ENCODE measurements around the gene TNIK. TPM values are rescaled to one million over a fixed set of nuclear protein-coding genes. Genes with fewer than 3 reads are reported as not detected.
"Not testable (repeated sequence)": the region's sequence is repeated elsewhere in the genome, so short reads cannot be mapped to it uniquely, and the experiment has no call there.

The TNIK gene
- total RNA-seq, 1 donor from 2014 or later = 1.5 TPM

GRCh38 chr3:171383206-171384018 lies 76.8 kb downstream of the TNIK start:
- no peak overlapping the region for H3K4me3 Mint-ChIP-seq (ENCODE audit: unreplicated experiment)
- H3K27me3 Mint-ChIP-seq (ENCODE audit: unreplicated experiment) = no peaks in the 10 kb centered on the region
- no peak for TF ChIP-seq CTCF (IDR thresholded peaks at IDR 0.05; ENCODE audit: partially characterized antibody, unreplicated experiment)
- no peaks in the 10 kb centered on the region for H3K36me3 Mint-ChIP-seq (ENCODE audit: unreplicated experiment)
- DNase-seq = no peak
- H3K9me3 Mint-ChIP-seq (ENCODE audit: unreplicated experiment) = no peaks in the 10 kb centered on the region
- H3K4me1 Mint-ChIP-seq (ENCODE audit: low read depth, unreplicated experiment) = peaks cover 7% of the 10 kb centered on the region
- H3K27ac Mint-ChIP-seq (ENCODE audit: unreplicated experiment) = no peak overlapping the region

- not testable (repeated sequence) for H3K36me3 Mint-ChIP-seq (ENCODE audit: unreplicated experiment); H3K4me1 Mint-ChIP-seq (ENCODE audit: low read depth, unreplicated experiment); H3K9me3 Mint-ChIP-seq (ENCODE audit: unreplicated experiment); H3K27me3 Mint-ChIP-seq (ENCODE audit: unreplicated experiment); H3K27ac Mint-ChIP-seq (ENCODE audit: unreplicated experiment); H3K4me3 Mint-ChIP-seq (ENCODE audit: unreplicated experiment); DNase-seq
Observed at GRCh38 chr3:171382347-171382746, 77.9 kb downstream of the TNIK start.

- H3K4me3 Mint-ChIP-seq (ENCODE audit: unreplicated experiment) = no peak overlapping the region
- TF ChIP-seq CTCF (IDR thresholded peaks at IDR 0.05; ENCODE audit: partially characterized antibody, unreplicated experiment) = no peak
- no peaks in the 10 kb centered on the region for H3K9me3 Mint-ChIP-seq (ENCODE audit: unreplicated experiment)
- DNase-seq = no peak
- H3K27ac Mint-ChIP-seq (ENCODE audit: unreplicated experiment) = no peak overlapping the region
- peaks cover 12% of the 10 kb centered on the region for H3K4me1 Mint-ChIP-seq (ENCODE audit: low read depth, unreplicated experiment)
- H3K27me3 Mint-ChIP-seq (ENCODE audit: unreplicated experiment) = no peaks in the 10 kb centered on the region
- no peaks in the 10 kb centered on the region for H3K36me3 Mint-ChIP-seq (ENCODE audit: unreplicated experiment)
Observed at GRCh38 chr3:171380711-171381425, 79.3 kb downstream of the TNIK start.

- Mint-ChIP-seq H3K27me3 (ENCODE audit: unreplicated experiment) (no peaks in the 10 kb centered on the region), H3K27ac (ENCODE audit: unreplicated experiment) (no peak overlapping the region), H3K4me3 (ENCODE audit: unreplicated experiment) (no peak overlapping the region), H3K4me1 (ENCODE audit: low read depth, unreplicated experiment) (peaks cover 20% of the 10 kb centered on the region), H3K36me3 (ENCODE audit: unreplicated experiment) (no peaks in the 10 kb centered on the region), H3K9me3 (ENCODE audit: unreplicated experiment) (no peaks in the 10 kb centered on the region)
- DNase-seq = no peak
- no peak for TF ChIP-seq CTCF (IDR thresholded peaks at IDR 0.05; ENCODE audit: partially characterized antibody, unreplicated experiment)
Observed at GRCh38 chr3:171379961-171380483, 80.2 kb downstream of the TNIK start.

- DNase-seq = no peak
- Mint-ChIP-seq H3K4me3 (ENCODE audit: unreplicated experiment) (no peak overlapping the region), H3K4me1 (ENCODE audit: low read depth, unreplicated experiment) (peaks cover 18% of the 10 kb centered on the region), H3K27me3 (ENCODE audit: unreplicated experiment) (no peaks in the 10 kb centered on the region), H3K36me3 (ENCODE audit: unreplicated experiment) (no peaks in the 10 kb centered on the region), H3K27ac (ENCODE audit: unreplicated experiment) (no peak overlapping the region), H3K9me3 (ENCODE audit: unreplicated experiment) (no peaks in the 10 kb centered on the region)
- TF ChIP-seq CTCF (IDR thresholded peaks at IDR 0.05; ENCODE audit: partially characterized antibody, unreplicated experiment) = no peak
Observed at GRCh38 chr3:171379281-171379680, 80.9 kb downstream of the TNIK start.

All from glutamatergic neuron (in vitro differentiated cells).